Activated T-cell treated with anti-CD3 and anti-CD28 coated beads for 24 hours (primary cell): ENCODE results near the gene CRTC1.
A peak's percentile ranks its signal among the peaks of the same experiment; 100 is the strongest.
"Not testable (repeated sequence)": the region's sequence is repeated elsewhere in the genome, so short reads cannot be mapped to it uniquely, and the experiment has no call there.

Source experiments
- DNase-seq: peaks from one replicate; pipeline ENCODE4 v3.0.0-alpha.2; 2020; ENCODE audit warnings: low read depth

The CRTC1 gene

GRCh38 chr19:18802354-18802753 is 118.9 kb downstream of the CRTC1 start:
- no peak for DNase-seq

- no peak for DNase-seq
These were observed 120.2 kb downstream of the CRTC1 start for GRCh38 chr19:18803550-18804138.

GRCh38 chr19:18804139-18804601 is 120.7 kb downstream of the CRTC1 start:
- no peak for DNase-seq

GRCh38 chr19:18804643-18805042 is 121.2 kb downstream of the CRTC1 start:
- DNase-seq, result no peak

GRCh38 chr19:18807861-18808331 is 124.4 kb downstream of the CRTC1 start:
- no peak for DNase-seq

- DNase-seq, result no peak
These were observed 125.8 kb downstream of the CRTC1 start for GRCh38 chr19:18809149-18809868.

GRCh38 chr19:18811638-18812037 is 128.2 kb downstream of the CRTC1 start:
- DNase-seq, result not testable (repeated sequence)

- DNase-seq, result no peak
These were observed 130.6 kb downstream of the CRTC1 start for GRCh38 chr19:18814063-18814462.

- no peak for DNase-seq
These were observed 132.2 kb downstream of the CRTC1 start for GRCh38 chr19:18815673-18816072.

GRCh38 chr19:18816645-18817044 is 133.2 kb downstream of the CRTC1 start:
- not testable (repeated sequence) for DNase-seq

- no peak for DNase-seq
These were observed 134.1 kb downstream of the CRTC1 start for GRCh38 chr19:18817574-18817973.

- no peak for DNase-seq
These were observed 145.3 kb downstream of the CRTC1 start for GRCh38 chr19:18828786-18829185.

GRCh38 chr19:18830488-18830887 is 147.0 kb downstream of the CRTC1 start:
- DNase-seq, result no peak

- peak; percentile 95 for DNase-seq
These were observed 148.2 kb downstream of the CRTC1 start, which contains the start of gene UPF1 for GRCh38 chr19:18831524-18832305. Gene UPF1 (plus strand): TSS chr19:18831959. CDS start chr19:18832210, 251 bp downstream.
